MCF 10A (cell line): ENCODE data around the gene CDC42EP3. TPM values are rescaled to one million over a fixed set of nuclear protein-coding genes. Genes with fewer than 3 reads are reported as not detected.

Source experiments
- BruUV-seq: library from RNA; stranded (reverse); fragments of 400-500 nt; replicated peaks from 2 replicates; lab custom pipeline; 2021; lab: Mats Ljungman, UMichigan
- CTCF ChIA-PET: fragments of 300-600 bp; sonication (Branson Sonifier 250); formaldehyde crosslinking; extraction: SDS; loops from one replicate; lab custom pipeline; 2021; ENCODE audit warnings: antibody characterized with exemption, inconsistent platforms; lab: Yijun Ruan, JAX
- POLR2A ChIA-PET: fragments of 300-600, 350-650 bp; sonication (Branson Sonifier 250); formaldehyde crosslinking; extraction: SDS; loops from one replicate; lab custom pipeline; 2020; ENCODE audit warnings: antibody characterized with exemption, inconsistent platforms; lab: Yijun Ruan, JAX
- DNase-seq: peaks from one replicate; pipeline ENCODE4 v3.0.0-alpha.2; 2018; ENCODE audit not compliant: unreplicated experiment
- H3K27ac Mint-ChIP-seq: one replicate; pipeline ENCODE4 v1.8.0; 2022; ENCODE audit warnings: mild to moderate bottlenecking, low read depth, mixed read lengths; ENCODE audit not compliant: unreplicated experiment
- H3K27me3 Mint-ChIP-seq: one replicate; pipeline ENCODE4 v1.8.0; 2022; ENCODE audit warnings: mixed read lengths; ENCODE audit not compliant: insufficient read depth, unreplicated experiment
- H3K36me3 Mint-ChIP-seq: one replicate; pipeline ENCODE4 v1.8.0; 2022; ENCODE audit warnings: mild to moderate bottlenecking, moderate library complexity, mixed read lengths; ENCODE audit not compliant: insufficient read depth, unreplicated experiment
- H3K4me1 Mint-ChIP-seq: one replicate; pipeline ENCODE4 v1.8.0; 2022; ENCODE audit warnings: mixed read lengths; ENCODE audit not compliant: insufficient read depth, unreplicated experiment
- H3K4me3 Mint-ChIP-seq: one replicate; pipeline ENCODE4 v1.8.0; 2022; ENCODE audit warnings: mild to moderate bottlenecking, moderate library complexity, mixed read lengths; ENCODE audit not compliant: unreplicated experiment
- H3K9me3 Mint-ChIP-seq: one replicate; pipeline ENCODE4 v1.8.0; 2022; ENCODE audit warnings: mixed read lengths; ENCODE audit not compliant: unreplicated experiment
- intact Hi-C: fragments of 100-400 bp; cut with micrococcal nuclease; formaldehyde crosslinking; loops from 2 replicates; pipeline ENCODE4 v1.14.1; 2022
- total RNA-seq: library from RNA; stranded (reverse); gene quantifications from 2 replicates; pipeline ENCODE4 v1.2.3, GENCODE V29; 2022
- TF ChIP-seq, protein P1 (sequence below): fragments of 200-600 bp; IDR thresholded peaks from one replicate; pipeline ENCODE4 v1.8.0; 2022; ENCODE audit warnings: antibody characterized with exemption, mild to moderate bottlenecking; ENCODE audit not compliant: unreplicated experiment

Gene CDC42EP3
- total RNA-seq, 1 experiment from 2014 or later: 61.3 TPM

DNA sequence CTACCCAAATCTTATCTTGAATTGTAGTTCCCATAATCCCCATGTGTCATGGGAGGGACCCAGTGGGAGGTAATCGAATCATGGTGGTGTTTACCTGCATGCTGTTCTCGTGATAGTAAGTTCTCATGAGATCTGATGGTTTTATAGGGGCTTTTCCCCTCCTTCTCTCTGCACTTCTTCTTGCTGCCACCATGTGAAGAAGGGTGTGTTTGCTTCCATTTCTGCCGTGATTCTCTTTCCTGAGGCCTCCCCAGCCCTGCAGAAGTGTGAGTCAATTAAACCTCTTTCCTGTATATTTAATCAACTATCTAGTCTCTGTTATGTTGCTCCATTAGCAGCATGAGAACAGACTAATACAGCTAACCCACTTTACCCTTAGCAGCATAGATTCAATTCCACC, 37.6 kb downstream of the CDC42EP3 start:
- H3K9me3 Mint-ChIP-seq: no peaks in the 10 kb centered on the region
- no peak overlapping the region for H3K4me3 Mint-ChIP-seq
- no peaks in the 10 kb centered on the region for H3K27me3 Mint-ChIP-seq
- TF ChIP-seq, protein P1, sequence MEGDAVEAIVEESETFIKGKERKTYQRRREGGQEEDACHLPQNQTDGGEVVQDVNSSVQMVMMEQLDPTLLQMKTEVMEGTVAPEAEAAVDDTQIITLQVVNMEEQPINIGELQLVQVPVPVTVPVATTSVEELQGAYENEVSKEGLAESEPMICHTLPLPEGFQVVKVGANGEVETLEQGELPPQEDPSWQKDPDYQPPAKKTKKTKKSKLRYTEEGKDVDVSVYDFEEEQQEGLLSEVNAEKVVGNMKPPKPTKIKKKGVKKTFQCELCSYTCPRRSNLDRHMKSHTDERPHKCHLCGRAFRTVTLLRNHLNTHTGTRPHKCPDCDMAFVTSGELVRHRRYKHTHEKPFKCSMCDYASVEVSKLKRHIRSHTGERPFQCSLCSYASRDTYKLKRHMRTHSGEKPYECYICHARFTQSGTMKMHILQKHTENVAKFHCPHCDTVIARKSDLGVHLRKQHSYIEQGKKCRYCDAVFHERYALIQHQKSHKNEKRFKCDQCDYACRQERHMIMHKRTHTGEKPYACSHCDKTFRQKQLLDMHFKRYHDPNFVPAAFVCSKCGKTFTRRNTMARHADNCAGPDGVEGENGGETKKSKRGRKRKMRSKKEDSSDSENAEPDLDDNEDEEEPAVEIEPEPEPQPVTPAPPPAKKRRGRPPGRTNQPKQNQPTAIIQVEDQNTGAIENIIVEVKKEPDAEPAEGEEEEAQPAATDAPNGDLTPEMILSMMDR: no peak
- CTCF ChIA-PET: no interaction called here
- no TSS peak for BruUV-seq
- no peak overlapping the region for H3K27ac Mint-ChIP-seq
- H3K36me3 Mint-ChIP-seq: no peaks in the 10 kb centered on the region
- POLR2A ChIA-PET: interaction anchor here (0.7 to 1.0 kb wide), 2 partner anchors 22 to 103 kb away, joined by 3 read pairs; no protein-coding TSS in a partner anchor
- DNase-seq: no peak
- H3K4me1 Mint-ChIP-seq: peaks cover 54% of the 10 kb centered on the region
- intact Hi-C loops: no loop called here

DNA sequence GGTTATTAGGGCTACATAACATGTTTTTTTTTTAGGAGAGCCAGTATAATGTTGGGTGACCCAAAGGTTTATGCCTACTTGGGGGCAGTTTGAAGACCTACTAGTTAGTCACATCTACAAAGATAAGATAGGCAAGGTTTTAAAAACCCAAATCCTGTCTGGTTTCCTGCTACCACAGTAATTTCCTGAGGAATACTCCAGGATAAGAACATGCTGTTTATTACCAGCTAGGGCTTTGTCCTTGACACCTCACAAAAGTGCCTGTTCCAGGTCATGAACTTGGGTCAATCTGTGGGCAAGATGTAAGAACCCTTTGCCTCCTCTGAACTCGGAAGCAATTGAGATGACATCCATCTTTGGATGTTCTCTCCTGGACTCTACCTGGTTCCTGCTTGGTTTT, 38.2 kb downstream of the CDC42EP3 start:
- H3K36me3 Mint-ChIP-seq: no peaks in the 10 kb centered on the region
- TF ChIP-seq, protein P1: no peak
- ChIA-PET CTCF (interaction anchor here (0.8 kb wide), 1 partner anchor 36 kb away, joined by 4 read pairs; no protein-coding TSS in a partner anchor), POLR2A (interaction anchor here (0.7 kb wide), 1 partner anchor 23 kb away, joined by 3 read pairs; no protein-coding TSS in a partner anchor)
- no peaks in the 10 kb centered on the region for H3K9me3 Mint-ChIP-seq
- intact Hi-C loops: no loop called here
- no peak overlapping the region for H3K27ac Mint-ChIP-seq
- no peak overlapping the region for H3K4me3 Mint-ChIP-seq
- DNase-seq: no peak
- no TSS peak for BruUV-seq
- no peaks in the 10 kb centered on the region for H3K27me3 Mint-ChIP-seq
- H3K4me1 Mint-ChIP-seq: peaks cover 52% of the 10 kb centered on the region

DNA sequence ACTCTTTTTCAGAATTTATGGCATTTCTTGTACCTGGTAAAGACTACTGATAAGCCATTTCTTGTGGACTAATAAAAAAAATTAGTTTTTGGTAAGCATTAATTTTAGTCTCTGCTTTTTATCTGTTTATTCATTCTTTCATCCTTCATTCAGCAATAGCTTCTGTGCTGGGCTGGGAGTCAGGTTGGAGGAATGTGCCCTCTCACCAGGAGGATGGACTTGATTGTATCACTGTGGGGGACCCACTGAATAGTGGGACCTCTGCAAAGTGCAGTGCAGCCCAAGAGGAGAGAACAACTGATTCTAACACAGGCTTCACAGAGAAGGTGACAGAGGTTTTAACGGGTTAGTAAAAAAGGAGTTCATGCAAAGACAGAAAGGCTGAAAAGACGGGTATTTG, 39.1 kb downstream of the CDC42EP3 start:
- TF ChIP-seq, protein P1: no peak
- H3K27ac Mint-ChIP-seq: no peak overlapping the region
- no peaks in the 10 kb centered on the region for H3K36me3 Mint-ChIP-seq
- no TSS peak for BruUV-seq
- no peak for DNase-seq
- CTCF ChIA-PET: interaction anchor here (0.8 to 1.6 kb wide), 3 partner anchors 13 to 218 kb away, joined by 3 to 4 read pairs (median 3); no protein-coding TSS in a partner anchor
- no peaks in the 10 kb centered on the region for H3K9me3 Mint-ChIP-seq
- no peaks in the 10 kb centered on the region for H3K27me3 Mint-ChIP-seq
- peaks cover 45% of the 10 kb centered on the region for H3K4me1 Mint-ChIP-seq
- POLR2A ChIA-PET: interaction anchor here (0.7 kb wide), 1 partner anchor 8 kb away, joined by 4 read pairs; no protein-coding TSS in a partner anchor
- H3K4me3 Mint-ChIP-seq: no peak overlapping the region
- intact Hi-C loops: no loop called here

DNA sequence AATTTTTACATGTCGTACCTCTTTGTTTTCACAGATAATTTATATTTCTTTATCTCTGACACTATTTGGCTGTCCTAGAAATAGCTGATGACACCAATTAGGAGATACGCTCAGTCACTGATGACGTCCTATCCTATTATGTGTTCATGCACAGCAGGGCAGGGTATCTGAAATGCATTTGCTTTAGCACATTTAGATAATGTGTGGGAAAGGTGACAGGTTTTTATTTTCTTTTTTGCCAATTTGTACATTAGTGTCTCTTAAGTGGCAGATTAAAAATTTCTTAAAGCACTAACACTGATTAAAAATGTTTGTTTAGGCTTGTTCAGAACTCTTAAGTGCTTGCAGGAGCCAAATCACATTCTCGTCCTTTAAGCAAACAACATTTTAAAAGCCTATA, 39.7 kb downstream of the CDC42EP3 start:
- no peak for DNase-seq
- intact Hi-C loops: no loop called here
- Mint-ChIP-seq H3K27me3 (no peaks in the 10 kb centered on the region), H3K4me1 (peaks cover 45% of the 10 kb centered on the region), H3K4me3 (no peak overlapping the region), H3K9me3 (no peaks in the 10 kb centered on the region), H3K27ac (no peak overlapping the region), H3K36me3 (no peaks in the 10 kb centered on the region)
- BruUV-seq: no TSS peak
- CTCF ChIA-PET: interaction anchor here (0.9 to 1.6 kb wide), 2 partner anchors 12 to 217 kb away, joined by 3 read pairs; no protein-coding TSS in a partner anchor
- POLR2A ChIA-PET: no interaction called here
- TF ChIP-seq, protein P1: no peak
